RWPE2 (cell line): ENCODE data around the gene BLOC1S6.
"Not testable (repeated sequence)": the region's sequence is repeated elsewhere in the genome, so short reads cannot be mapped to it uniquely, and the experiment has no call there.

ENCODE experiments used
- ATAC-seq: fragments of 200-7000 bp; cut with Tn5 transposase; 3 replicates; pipeline ENCODE4 v1.9.1; 2021; ENCODE audit warnings: low read depth
- DNase-seq: peaks from one replicate; pipeline ENCODE4 v3.0.0-alpha.2; 2020; ENCODE audit warnings: low spot score
- H3K27ac ChIP-seq: fragments of 450-650 bp; 2 replicates; pipeline ENCODE4 v1.5.1; 2017; ENCODE audit warnings: mild to moderate bottlenecking; ENCODE audit not compliant: poor library complexity, severe bottlenecking
- H3K27me3 ChIP-seq: fragments of 250-450 bp; sonication (Bioruptor Pico); 2 replicates; pipeline ENCODE4 v1.5.1; 2021; ENCODE audit warnings: mild to moderate bottlenecking, moderate library complexity; ENCODE audit not compliant: insufficient read depth, poor library complexity, severe bottlenecking
- H3K36me3 ChIP-seq: fragments of 250-450 bp; sonication (Bioruptor Pico); 2 replicates; pipeline ENCODE4 v1.5.1; 2020; ENCODE audit warnings: low read depth, mild to moderate bottlenecking, moderate library complexity
- H3K4me1 ChIP-seq: fragments of 250-450 bp; sonication (Bioruptor Pico); 2 replicates; pipeline ENCODE4 v1.5.1; 2021; ENCODE audit warnings: mild to moderate bottlenecking, moderate library complexity; ENCODE audit not compliant: insufficient read depth, poor library complexity, severe bottlenecking
- H3K4me3 ChIP-seq: fragments of 250-450 bp; sonication (Bioruptor Pico); 2 replicates; pipeline ENCODE4 v1.5.1; 2021; ENCODE audit warnings: mild to moderate bottlenecking, moderate library complexity; ENCODE audit not compliant: severe bottlenecking
- H3K9me3 ChIP-seq: fragments of 250-450 bp; sonication (Bioruptor Pico); 2 replicates; pipeline ENCODE4 v1.5.1; 2021; ENCODE audit warnings: mild to moderate bottlenecking, moderate library complexity; ENCODE audit not compliant: severe bottlenecking
- CTCF ChIP-seq: fragments of 450-650 bp; IDR thresholded peaks from one replicate; pipeline ENCODE4 v1.5.1; 2017; ENCODE audit warnings: mild to moderate bottlenecking, moderate library complexity; ENCODE audit not compliant: poor library complexity, severe bottlenecking

BLOC1S6 gene

GRCh38 chr15:45647828-45648227, 60.6 kb downstream of the BLOC1S6 start:
- peak overlapping the region; percentile 100 for H3K27ac ChIP-seq
- no peaks in the 10 kb centered on the region for H3K27me3 ChIP-seq
- ATAC-seq (no peak), DNase-seq (no peak)
- no peaks in the 10 kb centered on the region for H3K9me3 ChIP-seq
- H3K4me1 ChIP-seq: peaks cover 72% of the 10 kb centered on the region
- peaks cover 20% of the 10 kb centered on the region for H3K36me3 ChIP-seq
- no peak for TF ChIP-seq CTCF
- H3K4me3 ChIP-seq: no peak overlapping the region

DNA sequence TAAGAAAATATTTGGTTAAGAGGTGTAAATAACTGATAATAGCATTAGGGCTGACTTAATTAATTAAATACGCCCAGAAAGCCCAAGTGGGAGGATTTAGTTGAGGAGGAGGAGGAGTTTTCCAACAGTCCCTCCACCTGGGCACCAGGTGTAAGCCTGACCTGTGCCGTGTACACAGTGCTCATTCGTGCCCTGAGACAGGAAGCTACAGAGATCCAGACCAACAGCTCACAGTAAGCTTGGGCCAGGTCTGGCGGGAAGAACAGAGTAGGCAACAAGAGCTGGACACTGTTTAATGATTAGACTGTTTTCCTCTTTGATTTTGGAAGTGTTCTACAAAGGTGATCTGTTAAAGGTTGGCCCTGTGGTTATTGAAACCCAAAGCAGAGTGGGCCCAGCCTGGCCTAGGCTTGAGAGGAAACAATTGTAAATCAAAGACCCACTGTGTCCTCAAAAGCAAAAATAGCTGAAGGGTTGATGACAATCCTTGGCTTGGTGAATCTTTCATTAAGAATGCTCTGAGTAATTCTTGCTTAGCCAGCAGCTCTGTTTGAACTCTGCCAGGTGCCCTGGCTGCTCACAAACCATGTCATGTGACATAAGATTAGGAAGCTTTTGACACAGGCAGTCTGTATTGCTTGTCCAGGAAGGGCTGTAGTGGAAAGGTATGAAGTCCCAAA, 61.5 kb downstream of the BLOC1S6 start:
- peaks cover 63% of the 10 kb centered on the region for H3K4me1 ChIP-seq
- H3K9me3 ChIP-seq: no peaks in the 10 kb centered on the region
- TF ChIP-seq CTCF: no peak
- no peaks in the 10 kb centered on the region for H3K27me3 ChIP-seq
- H3K36me3 ChIP-seq: peaks cover 15% of the 10 kb centered on the region
- H3K27ac ChIP-seq: peak overlapping the region; percentile 100
- H3K4me3 ChIP-seq: no peak overlapping the region
- DNase-seq (peak; percentile 88), ATAC-seq (peak; percentile 83)

- not testable (repeated sequence) for DNase-seq, ATAC-seq, H3K27me3 ChIP-seq, H3K9me3 ChIP-seq, H3K4me3 ChIP-seq
- H3K27ac ChIP-seq: peak overlapping the region; percentile 100
- peaks cover 14% of the 10 kb centered on the region for H3K36me3 ChIP-seq
- H3K4me1 ChIP-seq: peaks cover 55% of the 10 kb centered on the region
These were observed 62.8 kb downstream of the BLOC1S6 start for GRCh38 chr15:45650007-45650406.

DNA sequence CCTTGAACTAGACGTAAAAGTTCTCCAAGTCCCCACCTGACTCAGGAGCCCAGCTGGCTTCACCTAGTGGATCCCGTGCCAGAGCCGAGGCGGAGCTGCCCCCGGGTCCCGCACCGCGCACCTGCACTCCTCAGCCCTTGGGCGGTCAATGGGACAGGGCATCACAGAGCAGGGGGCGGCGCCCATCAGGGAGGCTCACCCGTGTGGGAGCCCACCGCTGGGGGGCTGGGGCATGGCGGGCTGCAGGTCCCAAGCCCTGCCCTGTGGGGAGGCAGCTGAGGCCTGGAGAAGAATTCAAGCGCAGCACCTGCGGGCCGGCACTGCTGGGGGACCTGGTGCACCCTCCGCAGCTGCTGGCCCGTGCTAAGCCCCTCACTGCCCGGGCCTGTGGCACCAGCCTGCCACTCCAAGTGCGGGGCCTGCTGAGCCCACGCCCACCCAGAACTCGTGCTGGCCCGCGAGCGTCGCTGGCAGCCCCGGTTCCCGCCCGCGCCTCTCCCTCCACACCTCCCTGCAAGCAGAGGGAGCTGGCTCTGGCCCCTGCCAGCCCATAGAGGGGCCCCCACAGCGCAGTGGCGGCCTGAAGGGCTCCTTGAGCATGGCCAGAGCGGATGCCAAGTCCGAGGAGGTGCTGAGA, 63.8 kb downstream of the BLOC1S6 start:
- Histone ChIP-seq H3K27ac (no peak overlapping the region), H3K9me3 (no peaks in the 10 kb centered on the region), H3K36me3 (peaks cover 16% of the 10 kb centered on the region), H3K4me1 (peaks cover 45% of the 10 kb centered on the region), H3K27me3 (no peaks in the 10 kb centered on the region), H3K4me3 (no peak overlapping the region)
- peak; percentile 75 for DNase-seq
- no peak for ATAC-seq
- TF ChIP-seq CTCF: no peak

- peaks cover 16% of the 10 kb centered on the region for H3K4me1 ChIP-seq
- H3K27me3 ChIP-seq: no peaks in the 10 kb centered on the region
- no peak overlapping the region for H3K4me3 ChIP-seq
- ATAC-seq (no peak), DNase-seq (no peak)
- TF ChIP-seq CTCF: no peak
- peaks cover 35% of the 10 kb centered on the region for H3K36me3 ChIP-seq
- H3K27ac ChIP-seq: peak overlapping the region; percentile 5
- no peaks in the 10 kb centered on the region for H3K9me3 ChIP-seq
These were observed 66.7 kb downstream of the BLOC1S6 start for GRCh38 chr15:45653702-45654424.
